ENCODE data around the gene SMARCA2.

DNA sequence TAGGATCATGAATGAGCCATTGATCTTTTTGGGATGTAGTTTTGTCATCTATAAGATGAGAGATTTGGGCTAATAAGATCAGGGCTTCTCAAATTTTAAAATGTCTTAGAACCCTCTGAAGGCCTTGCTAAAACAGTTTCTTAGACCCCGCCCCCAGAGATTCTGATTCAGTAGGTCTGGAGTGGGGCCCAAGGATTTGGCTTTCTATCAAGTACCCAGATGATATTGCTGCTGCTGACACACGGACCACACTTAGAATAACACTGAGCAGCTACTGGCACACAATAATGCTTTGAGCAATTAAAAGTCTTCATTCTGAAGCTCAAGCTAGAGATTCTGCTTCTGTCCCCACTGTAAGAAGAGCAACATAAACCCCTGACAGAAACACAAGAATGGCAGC, 216.7 kb downstream of the SMARCA2 start:
- TF ChIP-seq RAD21 (conservative IDR thresholded peaks at IDR 0.05) = no peak
- no peak for TF ChIP-seq CTCF (IDR thresholded peaks at IDR 0.05; ENCODE audit: poor library complexity, severe bottlenecking)
- TF ChIP-seq EZH2 (IDR thresholded peaks at IDR 0.05; ENCODE audit: borderline replicate concordance, insufficient read depth, low read length, poor library complexity, severe bottlenecking) = no peak
- no peak for TF ChIP-seq TAF1 (IDR thresholded peaks at IDR 0.05; ENCODE audit: low read depth)
- no peak for TF ChIP-seq POLR2AphosphoS5 (IDR thresholded peaks at IDR 0.05)
